Smooth muscle cell (in vitro differentiated cells): ENCODE data around the gene PRKCH. TPM values are rescaled to one million over a fixed set of nuclear protein-coding genes. Genes with fewer than 3 reads are reported as not detected.
"Not testable (repeated sequence)": the region's sequence is repeated elsewhere in the genome, so short reads cannot be mapped to it uniquely, and the experiment has no call there.

ENCODE experiments used
- DNase-seq: peaks from one replicate; lab custom pipeline; 2025; ENCODE audit not compliant: unreplicated experiment; lab: John Stamatoyannopoulos, UW
- H2AFZ ChIP-seq: fragments of 200-600 bp; sonication (generic); 2 replicates; pipeline ENCODE4 v1.6.0; 2016; ENCODE audit warnings: antibody characterized with exemption, low read depth, mild to moderate bottlenecking
- H3F3A ChIP-seq: fragments of 200-600 bp; sonication (generic); 2 replicates; pipeline ENCODE4 v1.6.0; 2017; ENCODE audit warnings: antibody characterized with exemption, low read depth
- H3K27ac ChIP-seq: fragments of 200-600 bp; sonication (generic); 2 replicates; pipeline ENCODE4 v1.5.1; 2016; ENCODE audit warnings: low read depth, mild to moderate bottlenecking
- H3K27me3 ChIP-seq: fragments of 200-600 bp; sonication (generic); 2 replicates; pipeline ENCODE4 v1.6.1; 2016; ENCODE audit warnings: low read depth, mild to moderate bottlenecking
- H3K36me3 ChIP-seq: fragments of 200-600 bp; sonication (generic); 2 replicates; pipeline ENCODE4 v1.5.1; 2016; ENCODE audit warnings: low read depth
- H3K4me1 ChIP-seq: fragments of 200-600 bp; sonication (generic); 2 replicates; pipeline ENCODE4 v1.5.1; 2016; ENCODE audit warnings: low read depth
- H3K4me2 ChIP-seq: fragments of 200-600 bp; sonication (generic); 2 replicates; pipeline ENCODE4 v1.6.0; 2016; ENCODE audit warnings: mild to moderate bottlenecking
- H3K4me3 ChIP-seq: fragments of 200-600 bp; sonication (generic); 2 replicates; pipeline ENCODE4 v1.5.1; 2016; ENCODE audit warnings: mild to moderate bottlenecking
- H3K79me2 ChIP-seq: fragments of 200-600 bp; sonication (generic); 2 replicates; pipeline ENCODE4 v1.6.0; 2016; ENCODE audit warnings: low read depth, mild to moderate bottlenecking
- H3K9ac ChIP-seq: fragments of 200-600 bp; sonication (generic); 2 replicates; pipeline ENCODE4 v1.6.0; 2016; ENCODE audit warnings: low read depth
- H3K9me3 ChIP-seq: fragments of 200-600 bp; sonication (generic); replicated peaks from 2 replicates; pipeline ENCODE4 v1.5.1; 2016; ENCODE audit warnings: low read depth
- H4K20me1 ChIP-seq: fragments of 200-600 bp; sonication (generic); 2 replicates; pipeline ENCODE4 v1.6.0; 2016; ENCODE audit warnings: low read depth
- CTCF ChIP-seq: fragments of 200-600 bp; sonication (generic); IDR thresholded peaks from 2 replicates; pipeline ENCODE4 v1.5.1; 2017; ENCODE audit warnings: borderline replicate concordance, mild to moderate bottlenecking, antibody characterized with exemption; ENCODE audit not compliant: insufficient read depth, poor library complexity, severe bottlenecking
- WGBS: methylation state at CpG from one replicate; pipeline ENCODE4 v1.1.7; 2016; ENCODE audit warnings: low lambda C conversion rate; 5-methylcytosine and 5-hydroxymethylcytosine counted together
- polyA plus RNA-seq: library from polyadenylated mRNA; unstranded; fragments of >200 nt; fragmentation: Nextera tagmentation; extraction: Ambion mirVana; gene quantifications from 2 replicates; pipeline ENCODE4 v1.2.1, GENCODE V29; 2016
- total RNA-seq: library from RNA; depleted of rRNA; stranded (reverse); fragments of >200 nt; gene quantifications from 2 replicates; pipeline ENCODE4 v1.2.3, GENCODE V29; 2014

PRKCH gene
- total and polyA plus RNA-seq, 2 experiments from 2014 or later = 1.5 to 7.6 TPM

GRCh38 chr14:61300209-61300608 is 21.2 kb upstream of the PRKCH start:
- no peak overlapping the region for H3K9ac ChIP-seq
- no peaks in the 10 kb centered on the region for H3K27me3 ChIP-seq
- no peak overlapping the region for H3K4me3 ChIP-seq
- no peak overlapping the region for H3K27ac ChIP-seq
- H3F3A ChIP-seq = no peaks in the 10 kb centered on the region
- H3K79me2 ChIP-seq = no peaks in the 10 kb centered on the region
- WGBS = 38% methylated on average over 2 of the region's 2 CpGs
- H3K36me3 ChIP-seq = no peaks in the 10 kb centered on the region
- H4K20me1 ChIP-seq = no peaks in the 10 kb centered on the region
- H3K4me2 ChIP-seq = no peak overlapping the region
- no peak overlapping the region for H2AFZ ChIP-seq
- no peak for DNase-seq
- H3K9me3 ChIP-seq = no peaks in the 10 kb centered on the region
- no peaks in the 10 kb centered on the region for H3K4me1 ChIP-seq
- no peak for TF ChIP-seq CTCF

DNA sequence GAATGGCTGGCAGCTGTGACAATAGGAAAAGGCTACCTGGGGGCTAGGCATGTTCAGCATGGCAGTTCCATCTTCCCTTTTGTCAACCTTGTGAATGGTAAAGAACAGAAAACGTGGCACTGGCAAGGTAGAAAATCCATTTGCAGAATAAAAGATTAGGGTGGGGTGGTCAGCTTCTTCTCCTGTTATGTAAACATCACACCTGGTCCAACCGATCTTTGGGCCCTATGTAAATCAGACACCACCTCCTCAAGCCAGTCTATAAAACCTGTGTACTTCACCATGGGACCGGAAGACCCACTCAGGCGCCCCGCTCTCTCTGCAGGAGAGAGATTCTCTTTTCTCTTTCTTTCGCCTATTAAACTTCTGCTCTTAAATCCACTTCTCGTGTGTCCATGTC is 20.6 kb upstream of the PRKCH start:
- no peak for TF ChIP-seq CTCF
- no peaks in the 10 kb centered on the region for H3K4me1 ChIP-seq
- no peak for DNase-seq
- no peaks in the 10 kb centered on the region for H4K20me1 ChIP-seq
- H3K27me3 ChIP-seq = no peaks in the 10 kb centered on the region
- no peak overlapping the region for H3K4me3 ChIP-seq
- H3K9me3 ChIP-seq = no peaks in the 10 kb centered on the region
- 73% methylated on average over 7 of the region's 7 CpGs for WGBS
- no peaks in the 10 kb centered on the region for H3K36me3 ChIP-seq
- no peak overlapping the region for H3K9ac ChIP-seq
- no peak overlapping the region for H3K4me2 ChIP-seq
- no peak overlapping the region for H3K27ac ChIP-seq
- H2AFZ ChIP-seq = no peak overlapping the region
- H3K79me2 ChIP-seq = no peaks in the 10 kb centered on the region
- H3F3A ChIP-seq = no peaks in the 10 kb centered on the region

GRCh38 chr14:61304688-61305087 is 16.7 kb upstream of the PRKCH start:
- H4K20me1 ChIP-seq = no peaks in the 10 kb centered on the region
- WGBS = 91% methylated on average over 2 of the region's 2 CpGs
- H3K4me2 ChIP-seq = no peak overlapping the region
- DNase-seq = no peak
- no peaks in the 10 kb centered on the region for H3K4me1 ChIP-seq
- H3K27ac ChIP-seq = no peak overlapping the region
- H3K4me3 ChIP-seq = no peak overlapping the region
- no peaks in the 10 kb centered on the region for H3K79me2 ChIP-seq
- H3K27me3 ChIP-seq = no peaks in the 10 kb centered on the region
- H3K9ac ChIP-seq = no peak overlapping the region
- no peak for TF ChIP-seq CTCF
- no peaks in the 10 kb centered on the region for H3K9me3 ChIP-seq
- H3F3A ChIP-seq = no peaks in the 10 kb centered on the region
- no peaks in the 10 kb centered on the region for H3K36me3 ChIP-seq
- H2AFZ ChIP-seq = no peak overlapping the region

- Histone ChIP-seq H3K36me3 (no peaks in the 10 kb centered on the region), H3K9ac (no peak overlapping the region), H3K79me2 (no peaks in the 10 kb centered on the region), H2AFZ (no peak overlapping the region), H3K27me3 (no peaks in the 10 kb centered on the region), H3K27ac (no peak overlapping the region), H3K4me2 (no peak overlapping the region), H3F3A (no peaks in the 10 kb centered on the region), H3K4me3 (no peak overlapping the region), H3K9me3 (no peaks in the 10 kb centered on the region), H3K4me1 (no peaks in the 10 kb centered on the region), H4K20me1 (no peaks in the 10 kb centered on the region)
- WGBS = 55% methylated on average over 3 of the region's 3 CpGs
- no peak for DNase-seq
- no peak for TF ChIP-seq CTCF
Observed at GRCh38 chr14:61308198-61308597, 13.2 kb upstream of the PRKCH start.

DNA sequence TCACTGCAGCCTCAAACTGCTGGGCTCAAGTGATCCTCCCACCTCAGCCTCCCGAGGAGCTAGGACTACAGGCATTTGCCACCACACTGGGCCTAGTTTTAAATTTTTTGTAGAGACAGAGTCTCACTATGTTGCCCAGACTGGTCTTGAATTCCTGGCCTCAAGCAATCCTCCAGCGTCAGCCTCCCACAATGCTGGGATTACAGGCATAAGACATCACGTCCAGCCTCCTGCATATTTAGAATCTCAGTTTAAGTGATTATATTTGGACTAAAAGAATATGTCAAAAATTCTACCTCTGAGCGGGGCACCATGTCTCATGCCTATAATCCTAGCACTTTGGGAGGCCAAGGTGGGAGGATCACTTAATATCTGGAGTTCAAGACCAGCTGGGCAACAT is 12.7 kb upstream of the PRKCH start:
- H4K20me1 ChIP-seq, H3K79me2 ChIP-seq, H3K27me3 ChIP-seq, H3K4me2 ChIP-seq, H3K4me1 ChIP-seq, H3K27ac ChIP-seq, H2AFZ ChIP-seq, H3K9ac ChIP-seq, DNase-seq, H3K36me3 ChIP-seq, H3F3A ChIP-seq, H3K4me3 ChIP-seq, H3K9me3 ChIP-seq: not testable (repeated sequence)
- 96% methylated on average over 4 of the region's 4 CpGs for WGBS
